ENCODE data around the gene MYOM3. TPM values are rescaled to one million over a fixed set of nuclear protein-coding genes. Genes with fewer than 3 reads are reported as not detected.

Gene MYOM3
- total and polyA plus RNA-seq, 4 donors, result 0.09 to 0.55 (median 0.11) TPM

- Histone ChIP-seq H3K9ac (ENCODE audit: insufficient read depth in 1 of 2, low read length in 2 of 2) (no peak overlapping the region), H3K36me3 (ENCODE audit: control insufficient read depth in 4 of 4, insufficient read depth in 4 of 4, low read length in 4 of 4) (no peaks in the 10 kb centered on the region), H3K4me1 (ENCODE audit: control insufficient read depth in 5 of 5, insufficient read depth in 5 of 5, low read length in 5 of 5) (no peaks in the 10 kb centered on the region), H3K27me3 (ENCODE audit: control insufficient read depth in 3 of 3, insufficient read depth in 3 of 3, low read length in 2 of 3) (no peaks in the 10 kb centered on the region), H3K9me3 (ENCODE audit: control insufficient read depth in 4 of 4, insufficient read depth in 3 of 4, low read length in 3 of 4) (no peaks in the 10 kb centered on the region), H3K4me3 (no peak overlapping the region), H3K27ac (ENCODE audit: low read depth in 1 of 2, low read length in 1 of 2) (no peak overlapping the region)
- no peak for DNase-seq
- TF ChIP-seq, protein P1, sequence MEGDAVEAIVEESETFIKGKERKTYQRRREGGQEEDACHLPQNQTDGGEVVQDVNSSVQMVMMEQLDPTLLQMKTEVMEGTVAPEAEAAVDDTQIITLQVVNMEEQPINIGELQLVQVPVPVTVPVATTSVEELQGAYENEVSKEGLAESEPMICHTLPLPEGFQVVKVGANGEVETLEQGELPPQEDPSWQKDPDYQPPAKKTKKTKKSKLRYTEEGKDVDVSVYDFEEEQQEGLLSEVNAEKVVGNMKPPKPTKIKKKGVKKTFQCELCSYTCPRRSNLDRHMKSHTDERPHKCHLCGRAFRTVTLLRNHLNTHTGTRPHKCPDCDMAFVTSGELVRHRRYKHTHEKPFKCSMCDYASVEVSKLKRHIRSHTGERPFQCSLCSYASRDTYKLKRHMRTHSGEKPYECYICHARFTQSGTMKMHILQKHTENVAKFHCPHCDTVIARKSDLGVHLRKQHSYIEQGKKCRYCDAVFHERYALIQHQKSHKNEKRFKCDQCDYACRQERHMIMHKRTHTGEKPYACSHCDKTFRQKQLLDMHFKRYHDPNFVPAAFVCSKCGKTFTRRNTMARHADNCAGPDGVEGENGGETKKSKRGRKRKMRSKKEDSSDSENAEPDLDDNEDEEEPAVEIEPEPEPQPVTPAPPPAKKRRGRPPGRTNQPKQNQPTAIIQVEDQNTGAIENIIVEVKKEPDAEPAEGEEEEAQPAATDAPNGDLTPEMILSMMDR (IDR thresholded peaks at IDR 0.05; ENCODE audit: control extremely low read depth, extremely low read depth), result no peak
- no peak for ATAC-seq (ENCODE audit: insufficient read depth, low FRiP score)
- WGBS, 2 donors, result 92 to 94% methylated on average over 9 of the region's 9 CpGs
Observed at GRCh38 chr1:24092979-24093378, 19.0 kb downstream of the MYOM3 start.

DNA sequence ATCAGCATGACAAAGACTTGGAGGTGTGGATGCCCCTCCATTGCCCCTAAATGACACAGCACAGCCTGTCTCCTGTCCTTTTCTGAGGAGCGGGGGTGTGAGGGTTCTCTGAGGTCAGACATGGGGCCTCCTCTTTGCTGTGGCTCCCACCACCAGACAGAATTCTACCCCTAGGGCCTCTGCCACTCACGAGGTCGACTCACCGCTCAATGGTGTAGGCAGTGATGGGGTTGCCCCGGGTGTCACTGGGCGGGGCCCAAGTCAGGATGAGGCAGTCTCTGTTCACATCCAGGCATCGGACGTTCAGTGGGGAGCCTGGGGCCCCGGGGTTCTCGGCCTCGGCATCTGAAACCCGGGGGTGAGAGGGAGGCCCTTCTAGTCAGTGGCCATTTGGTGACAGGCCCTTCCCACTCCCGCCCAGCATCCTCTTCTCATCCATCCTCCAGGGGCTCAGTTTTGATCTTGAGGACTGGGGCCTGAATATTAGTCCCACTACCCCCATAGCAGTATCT is 19.9 kb downstream of the MYOM3 start:
- H3K4me1 ChIP-seq (ENCODE audit: control insufficient read depth in 5 of 5, insufficient read depth in 5 of 5, low read length in 5 of 5), result no peaks in the 10 kb centered on the region
- H3K9me3 ChIP-seq (ENCODE audit: control insufficient read depth in 4 of 4, insufficient read depth in 3 of 4, low read length in 3 of 4), result no peaks in the 10 kb centered on the region
- H3K36me3 ChIP-seq (ENCODE audit: control insufficient read depth in 4 of 4, insufficient read depth in 4 of 4, low read length in 4 of 4), result no peaks in the 10 kb centered on the region
- H3K27me3 ChIP-seq (ENCODE audit: control insufficient read depth in 3 of 3, insufficient read depth in 3 of 3, low read length in 2 of 3), result no peaks in the 10 kb centered on the region
- DNase-seq (no peak), ATAC-seq (ENCODE audit: insufficient read depth, low FRiP score) (no peak)
- TF ChIP-seq, protein P1 (IDR thresholded peaks at IDR 0.05; ENCODE audit: control extremely low read depth, extremely low read depth), result no peak
- no peak overlapping the region for H3K4me3 ChIP-seq
- 83 to 91% methylated on average over 13 of the region's 13 CpGs for WGBS, 2 donors
- no peak overlapping the region for H3K27ac ChIP-seq (ENCODE audit: low read depth in 1 of 2, low read length in 1 of 2)
- no peak overlapping the region for H3K9ac ChIP-seq (ENCODE audit: insufficient read depth in 1 of 2, low read length in 2 of 2)

DNA sequence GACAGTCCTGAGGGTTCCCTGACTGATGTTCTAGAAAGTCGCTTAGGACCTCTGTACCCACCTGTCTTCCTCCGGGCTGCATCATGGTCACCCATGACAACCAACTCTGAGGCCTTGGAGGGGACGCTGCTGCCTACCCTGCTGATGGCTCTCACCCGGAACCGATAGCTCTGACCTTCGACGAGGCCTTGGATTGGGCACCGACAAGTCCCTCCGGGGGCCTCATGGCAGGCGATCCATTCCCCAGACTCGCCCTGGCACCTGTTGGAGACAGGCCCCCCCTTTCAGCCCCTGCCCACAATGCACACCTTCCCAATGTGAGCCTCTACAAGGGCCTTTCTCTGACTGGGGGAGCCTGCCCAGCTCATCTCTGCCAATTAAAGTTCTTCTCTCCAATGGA is 21.2 kb downstream of the MYOM3 start:
- H3K4me1 ChIP-seq (ENCODE audit: control insufficient read depth in 5 of 5, insufficient read depth in 5 of 5, low read length in 5 of 5), result no peaks in the 10 kb centered on the region

More for the DNA sequence above, 21.2 kb downstream of the MYOM3 start:
- Histone ChIP-seq H3K9me3 (ENCODE audit: control insufficient read depth in 4 of 4, insufficient read depth in 3 of 4, low read length in 3 of 4) (no peaks in the 10 kb centered on the region), H3K27ac (ENCODE audit: low read depth in 1 of 2, low read length in 1 of 2) (peak overlapping the region in 1 of 2 donors; percentile 11), H3K27me3 (ENCODE audit: control insufficient read depth in 3 of 3, insufficient read depth in 3 of 3, low read length in 2 of 3) (no peaks in the 10 kb centered on the region), H3K4me3 (no peak overlapping the region), H3K36me3 (ENCODE audit: control insufficient read depth in 4 of 4, insufficient read depth in 4 of 4, low read length in 4 of 4) (no peaks in the 10 kb centered on the region), H3K9ac (ENCODE audit: insufficient read depth in 1 of 2, low read length in 2 of 2) (no peak overlapping the region)
- WGBS, 2 donors, result 91 to 94% methylated on average over 11 of the region's 11 CpGs
- TF ChIP-seq, protein P1 (IDR thresholded peaks at IDR 0.05; ENCODE audit: control extremely low read depth, extremely low read depth), result no peak
- ATAC-seq (ENCODE audit: insufficient read depth, low FRiP score) (no peak), DNase-seq (no peak)
